Measurements from ENCODE around the gene PHC1. TPM values are rescaled to one million over a fixed set of nuclear protein-coding genes. Genes with fewer than 3 reads are reported as not detected.
"Not testable (repeated sequence)": the region's sequence is repeated elsewhere in the genome, so short reads cannot be mapped to it uniquely, and the experiment has no call there.

PHC1 gene
- total RNA-seq, 2 donors from 2014 or later = 27.0 to 34.5 TPM

GRCh38 chr12:8922544-8922943 is 8.2 kb downstream of the PHC1 start:
- no peak for DNase-seq
- intact Hi-C loops (cut with DNase I) = no loop called here
- Histone ChIP-seq H3K36me3 (replicated peaks in 1 of 2; ENCODE audit: insufficient read depth in 1 of 2, low read depth in 2 of 2) (peaks cover 3 to 4% of the 10 kb centered on the region in 2 donors), H3K27ac (no peak overlapping the region), H3K4me1 (no peaks in the 10 kb centered on the region), H3K27me3 (no peaks in the 10 kb centered on the region), H3K4me3 (no peak overlapping the region), H3K9me3 (no peaks in the 10 kb centered on the region)
- TF ChIP-seq, protein P1, sequence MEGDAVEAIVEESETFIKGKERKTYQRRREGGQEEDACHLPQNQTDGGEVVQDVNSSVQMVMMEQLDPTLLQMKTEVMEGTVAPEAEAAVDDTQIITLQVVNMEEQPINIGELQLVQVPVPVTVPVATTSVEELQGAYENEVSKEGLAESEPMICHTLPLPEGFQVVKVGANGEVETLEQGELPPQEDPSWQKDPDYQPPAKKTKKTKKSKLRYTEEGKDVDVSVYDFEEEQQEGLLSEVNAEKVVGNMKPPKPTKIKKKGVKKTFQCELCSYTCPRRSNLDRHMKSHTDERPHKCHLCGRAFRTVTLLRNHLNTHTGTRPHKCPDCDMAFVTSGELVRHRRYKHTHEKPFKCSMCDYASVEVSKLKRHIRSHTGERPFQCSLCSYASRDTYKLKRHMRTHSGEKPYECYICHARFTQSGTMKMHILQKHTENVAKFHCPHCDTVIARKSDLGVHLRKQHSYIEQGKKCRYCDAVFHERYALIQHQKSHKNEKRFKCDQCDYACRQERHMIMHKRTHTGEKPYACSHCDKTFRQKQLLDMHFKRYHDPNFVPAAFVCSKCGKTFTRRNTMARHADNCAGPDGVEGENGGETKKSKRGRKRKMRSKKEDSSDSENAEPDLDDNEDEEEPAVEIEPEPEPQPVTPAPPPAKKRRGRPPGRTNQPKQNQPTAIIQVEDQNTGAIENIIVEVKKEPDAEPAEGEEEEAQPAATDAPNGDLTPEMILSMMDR (IDR thresholded peaks at IDR 0.05) = no peak
- no peak for TF ChIP-seq POLR2A (IDR thresholded peaks at IDR 0.05)
- no peak for ATAC-seq
- WGBS, 2 donors = 94 to 95% methylated on average over 5 of the region's 5 CpGs

- H3K4me1 ChIP-seq; H3K9me3 ChIP-seq; H3K27me3 ChIP-seq; DNase-seq; ATAC-seq; H3K4me3 ChIP-seq; H3K27ac ChIP-seq; H3K36me3 ChIP-seq (replicated peaks in 1 of 2; ENCODE audit: insufficient read depth in 1 of 2, low read depth in 2 of 2); intact Hi-C loops (cut with DNase I): not testable (repeated sequence)
- 89 to 98% methylated on average over 4 of the region's 4 CpGs for WGBS, 2 donors
These were observed 16.5 kb downstream of the PHC1 start for GRCh38 chr12:8930655-8931323.

- H3K27ac ChIP-seq; H3K27me3 ChIP-seq; ATAC-seq; H3K9me3 ChIP-seq; H3K36me3 ChIP-seq (replicated peaks in 1 of 2; ENCODE audit: insufficient read depth in 1 of 2, low read depth in 2 of 2); intact Hi-C loops (cut with DNase I); H3K4me1 ChIP-seq; H3K4me3 ChIP-seq; DNase-seq: not testable (repeated sequence)
- 73 to 93% methylated on average over 2 to 3 of the region's 3 CpGs for WGBS, 2 donors
These were observed 18.2 kb downstream of the PHC1 start for GRCh38 chr12:8932464-8932863.

- DNase-seq; H3K36me3 ChIP-seq (replicated peaks in 1 of 2; ENCODE audit: insufficient read depth in 1 of 2, low read depth in 2 of 2); intact Hi-C loops (cut with DNase I); H3K9me3 ChIP-seq; H3K27ac ChIP-seq; H3K27me3 ChIP-seq; ATAC-seq; H3K4me1 ChIP-seq; H3K4me3 ChIP-seq: not testable (repeated sequence)
- 86 to 88% methylated on average over 4 of the region's 4 CpGs for WGBS, 2 donors
These were observed 19.8 kb downstream of the PHC1 start for GRCh38 chr12:8934080-8934479.

GRCh38 chr12:8936735-8937134 is 22.4 kb downstream of the PHC1 start:
- peaks cover 6 to 12% of the 10 kb centered on the region in 2 donors for H3K36me3 ChIP-seq (replicated peaks in 1 of 2; ENCODE audit: insufficient read depth in 1 of 2, low read depth in 2 of 2)
- TF ChIP-seq, protein P1 (IDR thresholded peaks at IDR 0.05) = no peak
- TF ChIP-seq POLR2A (IDR thresholded peaks at IDR 0.05) = no peak
- no peak for ATAC-seq

DNA sequence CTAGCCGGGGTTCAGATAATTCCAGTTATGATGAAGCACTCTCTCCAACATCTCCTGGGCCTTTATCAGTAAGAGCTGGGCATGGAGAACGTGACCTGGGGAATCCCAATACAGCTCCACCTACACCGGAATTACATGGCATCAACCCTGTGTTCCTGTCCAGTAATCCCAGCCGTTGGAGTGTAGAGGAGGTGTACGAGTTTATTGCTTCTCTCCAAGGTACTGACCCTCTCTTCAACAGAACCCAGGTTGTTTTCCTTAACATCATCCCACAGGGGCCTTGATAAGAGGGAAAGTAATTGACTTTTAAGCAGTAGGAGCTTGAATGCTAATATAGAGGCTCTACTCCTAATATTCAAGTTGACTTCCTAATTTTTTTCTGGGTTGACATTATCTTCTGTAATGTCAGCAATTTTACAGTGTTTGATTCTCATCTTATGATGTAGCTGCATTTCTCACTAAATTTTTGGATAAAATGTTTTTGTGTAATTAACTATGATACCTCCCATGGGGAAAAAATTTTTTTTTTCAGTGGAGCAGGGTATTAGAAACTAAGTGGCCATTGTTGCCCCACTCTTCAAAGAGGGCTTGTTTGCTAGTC is 23.6 kb downstream of the PHC1 start:
- intact Hi-C loops (cut with DNase I); ATAC-seq; H3K27me3 ChIP-seq; H3K4me1 ChIP-seq; H3K9me3 ChIP-seq; H3K4me3 ChIP-seq; H3K27ac ChIP-seq; DNase-seq: not testable (repeated sequence)
- WGBS, 2 donors = 83 to 88% methylated on average over 4 to 5 of the region's 5 CpGs
- H3K36me3 ChIP-seq (replicated peaks in 1 of 2; ENCODE audit: insufficient read depth in 1 of 2, low read depth in 2 of 2) = peaks cover 6 to 19% of the 10 kb centered on the region in 2 donors

More at GRCh38 chr12:8936735-8937134, 22.4 kb downstream of the PHC1 start:
- WGBS, 2 donors = 86 to 91% methylated on average over 7 of the region's 7 CpGs
- H3K27ac ChIP-seq = no peak overlapping the region
- H3K9me3 ChIP-seq = no peaks in the 10 kb centered on the region
- no peaks in the 10 kb centered on the region for H3K27me3 ChIP-seq
- no peak for DNase-seq
- H3K4me3 ChIP-seq = no peak overlapping the region
- intact Hi-C loops (cut with DNase I) = no loop called here
- H3K4me1 ChIP-seq = no peaks in the 10 kb centered on the region

Data from body of pancreas (tissue), 4 donors.